Stomach (tissue), 4 donors: ENCODE measurements around the gene CCDC12.

Experiments used
- POLR2A ChIP-seq, 4 donors: fragments of 450-650 bp; IDR thresholded peaks; one replicate each; pipeline ENCODE4 v1.6.1; 2016; ENCODE audit warnings: antibody characterized with exemption in 4 of 4, control low read depth in 2 of 4, mild to moderate bottlenecking in 1 of 4, moderate library complexity in 1 of 4
- POLR2AphosphoS5 ChIP-seq, 3 donors: sonication (generic); formaldehyde crosslinking; IDR thresholded peaks; one replicate each; pipeline ENCODE4 v1.6.1; 2016; ENCODE audit warnings: antibody characterized with exemption in 3 of 3
- TF ChIP-seq, protein P1 (sequence below), 7 experiments: fragments of 450-650 bp in 4 of 7; fragments of 200-600 bp in 3 of 7; sonication (generic) in 3 of 7; IDR thresholded peaks; one replicate each; pipeline ENCODE4 v1.5.1; 2016 to 2019; ENCODE audit warnings: antibody characterized with exemption in 7 of 7, control low read depth in 2 of 7, mild to moderate bottlenecking in 1 of 7

DNA sequence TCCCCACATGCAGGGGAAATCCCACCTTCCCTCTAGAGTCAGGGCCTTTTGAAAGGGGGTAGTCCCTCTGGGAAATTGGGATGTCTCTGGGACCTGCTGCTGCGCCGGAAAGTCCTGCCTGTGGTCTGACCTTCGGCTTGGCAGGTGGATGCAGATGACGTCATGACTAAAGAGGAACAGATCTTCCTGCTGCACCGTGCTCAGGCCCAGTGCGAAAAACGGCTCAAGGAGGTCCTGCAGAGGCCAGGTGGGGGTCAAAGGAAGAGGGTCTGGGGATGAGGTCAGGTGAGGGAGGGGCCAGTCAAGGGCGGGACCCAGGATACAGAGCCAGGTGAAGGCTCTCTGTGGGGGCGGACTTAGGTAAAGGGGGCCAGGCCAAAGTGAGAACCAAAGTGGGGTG, 82.8 kb downstream of the CCDC12 start:
- TF ChIP-seq, protein P1, sequence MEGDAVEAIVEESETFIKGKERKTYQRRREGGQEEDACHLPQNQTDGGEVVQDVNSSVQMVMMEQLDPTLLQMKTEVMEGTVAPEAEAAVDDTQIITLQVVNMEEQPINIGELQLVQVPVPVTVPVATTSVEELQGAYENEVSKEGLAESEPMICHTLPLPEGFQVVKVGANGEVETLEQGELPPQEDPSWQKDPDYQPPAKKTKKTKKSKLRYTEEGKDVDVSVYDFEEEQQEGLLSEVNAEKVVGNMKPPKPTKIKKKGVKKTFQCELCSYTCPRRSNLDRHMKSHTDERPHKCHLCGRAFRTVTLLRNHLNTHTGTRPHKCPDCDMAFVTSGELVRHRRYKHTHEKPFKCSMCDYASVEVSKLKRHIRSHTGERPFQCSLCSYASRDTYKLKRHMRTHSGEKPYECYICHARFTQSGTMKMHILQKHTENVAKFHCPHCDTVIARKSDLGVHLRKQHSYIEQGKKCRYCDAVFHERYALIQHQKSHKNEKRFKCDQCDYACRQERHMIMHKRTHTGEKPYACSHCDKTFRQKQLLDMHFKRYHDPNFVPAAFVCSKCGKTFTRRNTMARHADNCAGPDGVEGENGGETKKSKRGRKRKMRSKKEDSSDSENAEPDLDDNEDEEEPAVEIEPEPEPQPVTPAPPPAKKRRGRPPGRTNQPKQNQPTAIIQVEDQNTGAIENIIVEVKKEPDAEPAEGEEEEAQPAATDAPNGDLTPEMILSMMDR (IDR thresholded peaks at IDR 0.05): no peak
- TF ChIP-seq POLR2AphosphoS5 (IDR thresholded peaks at IDR 0.05) (no peak), POLR2A (IDR thresholded peaks at IDR 0.05) (no peak)
